Pancreas (tissue), 10 donors: ENCODE measurements around the gene AKR1C1. TPM values are rescaled to one million over a fixed set of nuclear protein-coding genes. Genes with fewer than 3 reads are reported as not detected.

Source experiments
- ATAC-seq, 4 donors: fragments of 200-7000 bp; cut with Tn5 transposase; one replicate each; pipeline versions ENCODE4 v1.8.0 to v1.9.1; 2020; ENCODE audit warnings: mild to moderate bottlenecking in 4 of 4, moderate library complexity in 4 of 4
- DNase-seq, 6 donors: peaks; one replicate each; pipeline ENCODE4 v3.0.0-alpha.2; 2020
- FAIRE-seq: peaks from 2 replicates; lab custom pipeline; 2012; peaks lifted over from hg19 to GRCh38; lab: Jason Lieb, UNC
- H3K27ac ChIP-seq, 4 donors: fragments of 200-600 bp; sonication (generic); 1 replicate in 3 of 4; 2 replicates in 1 of 4; pipeline versions ENCODE4 v1.5.0 to v1.8.0; 2020
- H3K27me3 ChIP-seq, 4 donors: fragments of 200-600 bp; one replicate each; pipeline ENCODE4 v1.8.0; 2021
- H3K36me3 ChIP-seq, 3 donors: fragments of 200-600 bp; sonication (generic) in 1 of 3; one replicate each; pipeline versions ENCODE4 v1.5.0 to v1.8.0; 2020 to 2021
- H3K4me1 ChIP-seq, 3 donors: fragments of 200-600 bp; one replicate each; pipeline ENCODE4 v1.8.0; 2021
- H3K4me3 ChIP-seq, 4 donors: fragments of 200-600 bp; sonication (generic) in 2 of 4; one replicate each; pipeline versions ENCODE4 v1.5.0 to v1.8.0; 2020 to 2021
- H3K9me3 ChIP-seq, 4 donors: fragments of 200-600 bp; one replicate each; pipeline ENCODE4 v1.8.0; 2021
- CTCF ChIP-seq, 4 donors: fragments of 200-600 bp; sonication (generic) in 3 of 4; IDR thresholded peaks; one replicate each; pipeline versions ENCODE4 v1.5.0 to v1.8.0; 2021; ENCODE audit warnings: antibody characterized with exemption in 4 of 4
- WGBS, 2 donors: extraction: QIAGEN DNeasy Blood & Tissue Kit; methylation state at CpG; one replicate each; pipeline ENCODE4 v1.1.7; 2013; 5-methylcytosine and 5-hydroxymethylcytosine counted together
- intact Hi-C, 3 donors: fragments of 100-400 bp; cut with DNase I; formaldehyde crosslinking; loops; one replicate each; pipeline versions ENCODE4 v1.11.1 to v1.14.2; 2022
- polyA plus RNA-seq, 2 donors: library from polyadenylated mRNA; stranded (reverse); fragments of 200-250 nt; gene quantifications; one replicate each; pipeline ENCODE4 v1.2.3, GENCODE V29; 2013
- total RNA-seq, 6 donors: library from RNA; stranded (reverse); fragmentation: NEBNext Ultra II Directional in 4 of 6; extraction: Animal tissue kit (Norgen Biotek cat#: 25700) in 4 of 6; gene quantifications; one replicate each; pipeline versions ENCODE4 v1.2.1 to v1.2.4, GENCODE V29; 2021 to 2023
- donor health status: healthy with polysubstance abuse.
- donor health status: DM: no; HTN: no; CAD: no; lungs with moderate emphysema.
- donor health status: DM: no; HTN: no; CAD: no.
- donor health status: control.
- donor health status: control.
- donor health status: Bipolar disorder and iron deficiency.
- donor health status: DM: yes; HTN: yes; CAD: no.
- donor health status: DM: no; HTN: no; CAD: no.
- donor health status: DM: no; HTN: no; CAD: no.
- donor health status: DM: yes; HTN: yes; CAD: no.

Gene AKR1C1
- total and polyA plus RNA-seq, 8 donors, result 4.1 to 17.4 (median 9.1) TPM

GRCh38 chr10:4980793-4981192, 17.6 kb downstream of the AKR1C1 start:
- no peak for TF ChIP-seq CTCF (IDR thresholded peaks at IDR 0.05)
- no peak for FAIRE-seq

GRCh38 chr10:4981722-4982471, 18.7 kb downstream of the AKR1C1 start:
- no peaks in the 10 kb centered on the region for H3K9me3 ChIP-seq
- TF ChIP-seq CTCF (IDR thresholded peaks at IDR 0.05), result peak; percentile 17 to 34 (median 26)
- ATAC-seq, result peak; percentile 46 to 72 (median 70)
- H3K4me1 ChIP-seq, result peaks cover 12 to 17% (median 12%) of the 10 kb centered on the region in 3 donors
- 21 to 22% methylated on average over 14 of the region's 14 CpGs for WGBS, 2 donors
- peak overlapping the region; percentile 58 to 78 (median 70) for H3K27ac ChIP-seq
- intact Hi-C loops, result no loop called here
- no peak for FAIRE-seq
- H3K36me3 ChIP-seq, result no peaks in the 10 kb centered on the region
- peak in 5 of 6 donors; percentile 27 to 62 (median 52) for DNase-seq
- no peak overlapping the region for H3K4me3 ChIP-seq
- no peaks in the 10 kb centered on the region for H3K27me3 ChIP-seq

More at GRCh38 chr10:4980793-4981192, 17.6 kb downstream of the AKR1C1 start:
- peaks cover 12 to 17% (median 12%) of the 10 kb centered on the region in 3 donors for H3K4me1 ChIP-seq
- H3K9me3 ChIP-seq, result no peaks in the 10 kb centered on the region
- H3K27ac ChIP-seq, result no peak overlapping the region
- H3K27me3 ChIP-seq, result no peaks in the 10 kb centered on the region
- no peak overlapping the region for H3K4me3 ChIP-seq
- DNase-seq, result no peak
- H3K36me3 ChIP-seq, result no peaks in the 10 kb centered on the region
- intact Hi-C loops, result no loop called here
- no peak for ATAC-seq
- 89 to 94% methylated on average over 2 of the region's 2 CpGs for WGBS, 2 donors

- no peak for TF ChIP-seq CTCF (IDR thresholded peaks at IDR 0.05)
- FAIRE-seq (no peak), ATAC-seq (peak; percentile 66 to 82 (median 79)), DNase-seq (peak; percentile 55 to 78 (median 60))
- H3K9me3 ChIP-seq, result no peaks in the 10 kb centered on the region
- intact Hi-C loops, result no loop called here
- no peaks in the 10 kb centered on the region for H3K36me3 ChIP-seq
- H3K4me3 ChIP-seq, result no peak overlapping the region
- no peaks in the 10 kb centered on the region for H3K27me3 ChIP-seq
- H3K27ac ChIP-seq, result peak overlapping the region; percentile 46 to 78 (median 70)
- H3K4me1 ChIP-seq, result peaks cover 12 to 17% (median 12%) of the 10 kb centered on the region in 3 donors
- WGBS, 2 donors, result 53 to 60% methylated on average over 9 of the region's 9 CpGs
These were observed 19.6 kb downstream of the AKR1C1 start for GRCh38 chr10:4982764-4983226.

- Histone ChIP-seq H3K4me1 (peaks cover 12 to 17% (median 12%) of the 10 kb centered on the region in 3 donors), H3K27me3 (no peaks in the 10 kb centered on the region), H3K4me3 (no peak overlapping the region), H3K27ac (peak overlapping the region; percentile 31 to 78 (median 67)), H3K9me3 (no peaks in the 10 kb centered on the region), H3K36me3 (no peaks in the 10 kb centered on the region)
- 54 to 64% methylated on average over 5 of the region's 5 CpGs for WGBS, 2 donors
- peak; percentile 41 to 83 (median 70) for DNase-seq
- peak; percentile 61 to 75 (median 66) for ATAC-seq
- TF ChIP-seq CTCF (IDR thresholded peaks at IDR 0.05), result no peak
- intact Hi-C loops, result no loop called here
- no peak for FAIRE-seq
These were observed 20.5 kb downstream of the AKR1C1 start for GRCh38 chr10:4983615-4984216.
